ENCODE measurements around the gene ZDHHC14.
A peak's percentile ranks its signal among the peaks of the same experiment; 100 is the strongest.
"Not testable (repeated sequence)": the region's sequence is repeated elsewhere in the genome, so short reads cannot be mapped to it uniquely, and the experiment has no call there.

ZDHHC14 gene

GRCh38 chr6:157585274-157586087, 204.5 kb downstream of the ZDHHC14 start:
- no peaks in the 10 kb centered on the region for H3K27me3 ChIP-seq (ENCODE audit: insufficient read depth, insufficient read length)
- peaks cover 24% of the 10 kb centered on the region for H3K9me3 ChIP-seq (ENCODE audit: insufficient read depth, low read length)
- H3K36me3 ChIP-seq (ENCODE audit: insufficient read depth, insufficient read length, low read length), result no peaks in the 10 kb centered on the region
- H3K9ac ChIP-seq (ENCODE audit: insufficient read length, low read depth), result no peak overlapping the region
- peaks cover 7% of the 10 kb centered on the region for H3K4me1 ChIP-seq (ENCODE audit: insufficient read depth, insufficient read length)
- no peak overlapping the region for H3K4me3 ChIP-seq (ENCODE audit: insufficient read length, low read depth)
- TF ChIP-seq ZNF274 (IDR thresholded peaks at IDR 0.05; ENCODE audit: low read depth, low read length) (no peak), SUZ12 (IDR thresholded peaks at IDR 0.05; ENCODE audit: extremely low read depth, insufficient read depth, insufficient read length) (no peak), YY1 (IDR thresholded peaks at IDR 0.05; ENCODE audit: insufficient read depth, insufficient read length) (peak; percentile 27)
- no peak for DNase-seq (ENCODE audit: low read depth, low spot score)

DNA sequence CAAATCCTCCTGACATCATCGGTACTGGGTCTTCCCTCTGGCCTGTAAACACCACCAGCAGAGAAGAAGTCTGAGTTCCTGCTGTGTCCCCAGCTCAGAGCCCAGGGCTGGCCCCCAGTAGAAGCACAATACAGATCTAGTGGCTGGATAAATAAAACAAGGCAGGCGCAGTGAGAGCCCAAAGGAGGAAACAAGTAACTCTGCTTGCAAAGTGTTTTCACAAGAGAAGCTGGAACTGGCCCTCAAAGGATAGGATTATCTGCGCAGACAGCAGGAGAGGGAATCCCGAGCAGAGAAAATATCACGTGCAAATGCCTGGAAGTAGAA, 205.1 kb downstream of the ZDHHC14 start:
- no peaks in the 10 kb centered on the region for H3K36me3 ChIP-seq (ENCODE audit: insufficient read depth, insufficient read length, low read length)
- no peak overlapping the region for H3K9ac ChIP-seq (ENCODE audit: insufficient read length, low read depth)
- DNase-seq (ENCODE audit: low read depth, low spot score), result no peak
- no peak for TF ChIP-seq ZNF274 (IDR thresholded peaks at IDR 0.05; ENCODE audit: low read depth, low read length)
- no peak for TF ChIP-seq YY1 (IDR thresholded peaks at IDR 0.05; ENCODE audit: insufficient read depth, insufficient read length)
- no peak for TF ChIP-seq SUZ12 (IDR thresholded peaks at IDR 0.05; ENCODE audit: extremely low read depth, insufficient read depth, insufficient read length)
- no peak overlapping the region for H3K4me3 ChIP-seq (ENCODE audit: insufficient read length, low read depth)
- H3K4me1 ChIP-seq (ENCODE audit: insufficient read depth, insufficient read length), result peaks cover 7% of the 10 kb centered on the region
- H3K27me3 ChIP-seq (ENCODE audit: insufficient read depth, insufficient read length), result no peaks in the 10 kb centered on the region
- H3K9me3 ChIP-seq (ENCODE audit: insufficient read depth, low read length), result peaks cover 29% of the 10 kb centered on the region

GRCh38 chr6:157586476-157587126, 205.6 kb downstream of the ZDHHC14 start:
- Histone ChIP-seq H3K4me1 (ENCODE audit: insufficient read depth, insufficient read length) (peaks cover 7% of the 10 kb centered on the region), H3K27me3 (ENCODE audit: insufficient read depth, insufficient read length) (no peaks in the 10 kb centered on the region), H3K36me3 (ENCODE audit: insufficient read depth, insufficient read length, low read length) (no peaks in the 10 kb centered on the region), H3K9ac (ENCODE audit: insufficient read length, low read depth) (no peak overlapping the region), H3K4me3 (ENCODE audit: insufficient read length, low read depth) (no peak overlapping the region), H3K9me3 (ENCODE audit: insufficient read depth, low read length) (peaks cover 34% of the 10 kb centered on the region)
- no peak for DNase-seq (ENCODE audit: low read depth, low spot score)
- TF ChIP-seq ZNF274 (IDR thresholded peaks at IDR 0.05; ENCODE audit: low read depth, low read length) (no peak), SUZ12 (IDR thresholded peaks at IDR 0.05; ENCODE audit: extremely low read depth, insufficient read depth, insufficient read length) (no peak), YY1 (IDR thresholded peaks at IDR 0.05; ENCODE audit: insufficient read depth, insufficient read length) (no peak)

DNA sequence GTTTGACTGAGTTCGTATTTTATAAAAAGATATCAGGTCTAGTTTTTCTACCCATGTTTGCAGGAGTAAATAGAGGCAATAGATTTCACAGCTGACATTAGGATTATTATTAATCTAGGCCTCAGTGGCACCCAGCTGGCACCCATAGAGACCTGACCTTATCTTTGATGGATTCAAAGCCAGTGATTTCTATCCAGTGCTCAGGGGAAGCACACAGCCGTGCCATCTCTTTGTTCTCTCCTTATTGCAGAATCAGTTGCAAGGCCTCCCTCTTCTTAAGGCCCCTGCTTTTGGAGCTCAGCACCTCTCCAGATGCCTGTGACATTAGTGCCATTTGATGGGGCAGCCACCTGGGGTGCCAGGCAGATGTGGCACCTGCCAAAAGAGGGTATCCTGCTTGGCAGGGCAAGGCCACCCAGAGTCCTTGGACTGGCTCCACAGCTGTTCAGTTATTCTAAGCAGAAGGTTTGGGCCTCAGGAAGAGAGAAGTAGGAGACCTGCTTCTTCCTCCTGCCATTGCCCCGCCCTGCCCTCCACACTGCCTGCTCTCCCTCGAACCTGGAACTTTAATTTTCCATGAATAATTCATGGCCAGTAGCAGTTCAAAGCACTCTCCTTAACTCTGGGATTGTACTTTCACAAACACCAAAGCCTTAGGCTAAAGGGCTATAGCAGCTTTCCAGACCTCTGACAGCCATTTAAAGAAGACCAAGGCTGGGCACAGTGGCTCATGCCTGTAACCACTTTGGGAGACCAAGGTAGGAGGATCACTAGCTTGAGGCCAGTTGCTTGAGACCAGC, 206.3 kb downstream of the ZDHHC14 start:
- TF ChIP-seq SUZ12 (IDR thresholded peaks at IDR 0.05; ENCODE audit: extremely low read depth, insufficient read depth, insufficient read length) (no peak), YY1 (IDR thresholded peaks at IDR 0.05; ENCODE audit: insufficient read depth, insufficient read length) (no peak), ZNF274 (IDR thresholded peaks at IDR 0.05; ENCODE audit: low read depth, low read length) (no peak)
- Histone ChIP-seq H3K27me3 (ENCODE audit: insufficient read depth, insufficient read length) (no peaks in the 10 kb centered on the region), H3K4me3 (ENCODE audit: insufficient read length, low read depth) (no peak overlapping the region), H3K36me3 (ENCODE audit: insufficient read depth, insufficient read length, low read length) (no peaks in the 10 kb centered on the region), H3K9ac (ENCODE audit: insufficient read length, low read depth) (no peak overlapping the region), H3K4me1 (ENCODE audit: insufficient read depth, insufficient read length) (peaks cover 7% of the 10 kb centered on the region), H3K9me3 (ENCODE audit: insufficient read depth, low read length) (peaks cover 32% of the 10 kb centered on the region)
- DNase-seq (ENCODE audit: low read depth, low spot score), result no peak

- DNase-seq (ENCODE audit: low read depth, low spot score); H3K36me3 ChIP-seq (ENCODE audit: insufficient read depth, insufficient read length, low read length); H3K4me1 ChIP-seq (ENCODE audit: insufficient read depth, insufficient read length); H3K9ac ChIP-seq (ENCODE audit: insufficient read length, low read depth); H3K27me3 ChIP-seq (ENCODE audit: insufficient read depth, insufficient read length); H3K4me3 ChIP-seq (ENCODE audit: insufficient read length, low read depth): not testable (repeated sequence)
- peaks cover 32% of the 10 kb centered on the region for H3K9me3 ChIP-seq (ENCODE audit: insufficient read depth, low read length)
Observed at GRCh38 chr6:157590654-157591053, 209.7 kb downstream of the ZDHHC14 start.

GRCh38 chr6:157592541-157592940, 211.6 kb downstream of the ZDHHC14 start:
- Histone ChIP-seq H3K4me3 (ENCODE audit: insufficient read length, low read depth) (no peak overlapping the region), H3K9ac (ENCODE audit: insufficient read length, low read depth) (no peak overlapping the region), H3K9me3 (ENCODE audit: insufficient read depth, low read length) (peaks cover 32% of the 10 kb centered on the region), H3K36me3 (ENCODE audit: insufficient read depth, insufficient read length, low read length) (no peaks in the 10 kb centered on the region), H3K27me3 (ENCODE audit: insufficient read depth, insufficient read length) (no peaks in the 10 kb centered on the region), H3K4me1 (ENCODE audit: insufficient read depth, insufficient read length) (peaks cover 2% of the 10 kb centered on the region)
- TF ChIP-seq SUZ12 (IDR thresholded peaks at IDR 0.05; ENCODE audit: extremely low read depth, insufficient read depth, insufficient read length) (no peak), ZNF274 (IDR thresholded peaks at IDR 0.05; ENCODE audit: low read depth, low read length) (no peak), YY1 (IDR thresholded peaks at IDR 0.05; ENCODE audit: insufficient read depth, insufficient read length) (no peak)
- DNase-seq (ENCODE audit: low read depth, low spot score), result no peak

- Histone ChIP-seq H3K4me1 (ENCODE audit: insufficient read depth, insufficient read length) (peaks cover 3% of the 10 kb centered on the region), H3K4me3 (ENCODE audit: insufficient read length, low read depth) (no peak overlapping the region)
- no peak for DNase-seq (ENCODE audit: low read depth, low spot score)
Observed at GRCh38 chr6:157592980-157593379, 212.0 kb downstream of the ZDHHC14 start.

More at GRCh38 chr6:157592980-157593379, 212.0 kb downstream of the ZDHHC14 start:
- H3K27me3 ChIP-seq (ENCODE audit: insufficient read depth, insufficient read length), result no peaks in the 10 kb centered on the region
- no peaks in the 10 kb centered on the region for H3K36me3 ChIP-seq (ENCODE audit: insufficient read depth, insufficient read length, low read length)
- H3K9ac ChIP-seq (ENCODE audit: insufficient read length, low read depth), result no peak overlapping the region
- peaks cover 32% of the 10 kb centered on the region for H3K9me3 ChIP-seq (ENCODE audit: insufficient read depth, low read length)
- no peak for TF ChIP-seq SUZ12 (IDR thresholded peaks at IDR 0.05; ENCODE audit: extremely low read depth, insufficient read depth, insufficient read length)
- TF ChIP-seq ZNF274 (IDR thresholded peaks at IDR 0.05; ENCODE audit: low read depth, low read length), result no peak
- TF ChIP-seq YY1 (IDR thresholded peaks at IDR 0.05; ENCODE audit: insufficient read depth, insufficient read length), result no peak
